KOPT-K1 (cell line): ENCODE data around the gene ADARB2.

ENCODE experiments used
- H3K27ac ChIP-seq: fragments of 200-600 bp; sonication (generic); 2 replicates; pipeline ENCODE4 v1.5.1; 2016; ENCODE audit warnings: antibody characterized with exemption, mild to moderate bottlenecking, low read depth, low read length; ENCODE audit not compliant: poor library complexity, severe bottlenecking
- H3K36me3 ChIP-seq: fragments of 200-600 bp; sonication (generic); 2 replicates; pipeline ENCODE4 v1.5.1; 2017; ENCODE audit warnings: antibody characterized with exemption, mild to moderate bottlenecking, low read length, moderate library complexity; ENCODE audit not compliant: insufficient read depth
- H3K9me3 ChIP-seq: fragments of 200-600 bp; sonication (generic); 2 replicates; pipeline ENCODE4 v1.5.1; 2017; ENCODE audit warnings: antibody characterized with exemption, low read length, mild to moderate bottlenecking; ENCODE audit not compliant: insufficient read depth, poor library complexity, severe bottlenecking

The ADARB2 gene

GRCh38 chr10:1212571-1213141 is 524.7 kb downstream of the ADARB2 start:
- H3K36me3 ChIP-seq = no peaks in the 10 kb centered on the region
- no peak overlapping the region for H3K27ac ChIP-seq
- no peaks in the 10 kb centered on the region for H3K9me3 ChIP-seq

GRCh38 chr10:1211844-1212570 is 525.3 kb downstream of the ADARB2 start:
- H3K36me3 ChIP-seq = no peaks in the 10 kb centered on the region
- H3K27ac ChIP-seq = no peak overlapping the region
- H3K9me3 ChIP-seq = no peaks in the 10 kb centered on the region

- H3K27ac ChIP-seq = no peak overlapping the region
- H3K9me3 ChIP-seq = no peaks in the 10 kb centered on the region
- no peaks in the 10 kb centered on the region for H3K36me3 ChIP-seq
Measured at GRCh38 chr10:1210667-1211066, 526.7 kb downstream of the ADARB2 start.

GRCh38 chr10:1209355-1209979 is 527.9 kb downstream of the ADARB2 start:
- Histone ChIP-seq H3K27ac (no peak overlapping the region), H3K36me3 (no peaks in the 10 kb centered on the region), H3K9me3 (no peaks in the 10 kb centered on the region)

- no peak overlapping the region for H3K27ac ChIP-seq
- no peaks in the 10 kb centered on the region for H3K36me3 ChIP-seq
- no peaks in the 10 kb centered on the region for H3K9me3 ChIP-seq
Measured at GRCh38 chr10:1208366-1209311, 528.7 kb downstream of the ADARB2 start.

GRCh38 chr10:1206601-1207000 is 530.7 kb downstream of the ADARB2 start:
- H3K9me3 ChIP-seq = no peaks in the 10 kb centered on the region

GRCh38 chr10:1206101-1206500 is 531.2 kb downstream of the ADARB2 start:
- Histone ChIP-seq H3K36me3 (no peaks in the 10 kb centered on the region), H3K27ac (no peak overlapping the region), H3K9me3 (no peaks in the 10 kb centered on the region)

More at GRCh38 chr10:1206601-1207000, 530.7 kb downstream of the ADARB2 start:
- Histone ChIP-seq H3K27ac (no peak overlapping the region), H3K36me3 (no peaks in the 10 kb centered on the region)

- H3K27ac ChIP-seq = no peak overlapping the region
- H3K36me3 ChIP-seq = no peaks in the 10 kb centered on the region
- H3K9me3 ChIP-seq = no peaks in the 10 kb centered on the region
Measured at GRCh38 chr10:1205450-1206030, 531.8 kb downstream of the ADARB2 start.

- no peak overlapping the region for H3K27ac ChIP-seq
- H3K9me3 ChIP-seq = no peaks in the 10 kb centered on the region
- H3K36me3 ChIP-seq = no peaks in the 10 kb centered on the region
Measured at GRCh38 chr10:1204434-1205326, 532.6 kb downstream of the ADARB2 start.

GRCh38 chr10:1203704-1204103 is 533.6 kb downstream of the ADARB2 start:
- Histone ChIP-seq H3K36me3 (no peaks in the 10 kb centered on the region), H3K27ac (no peak overlapping the region), H3K9me3 (no peaks in the 10 kb centered on the region)

GRCh38 chr10:1203216-1203615 is 534.1 kb downstream of the ADARB2 start:
- Histone ChIP-seq H3K9me3 (no peaks in the 10 kb centered on the region), H3K36me3 (no peaks in the 10 kb centered on the region), H3K27ac (no peak overlapping the region)

- H3K27ac ChIP-seq = no peak overlapping the region
- no peaks in the 10 kb centered on the region for H3K36me3 ChIP-seq
- no peaks in the 10 kb centered on the region for H3K9me3 ChIP-seq
Measured at GRCh38 chr10:1202343-1202742, 535.0 kb downstream of the ADARB2 start.

GRCh38 chr10:1200866-1201807 is 536.2 kb downstream of the ADARB2 start:
- Histone ChIP-seq H3K9me3 (no peaks in the 10 kb centered on the region), H3K36me3 (no peaks in the 10 kb centered on the region), H3K27ac (no peak overlapping the region)
